GM23338 (cell line): ENCODE data around the gene PPM1N. TPM values are rescaled to one million over a fixed set of nuclear protein-coding genes. Genes with fewer than 3 reads are reported as not detected.

ENCODE experiments used
- ATAC-seq: fragments of 200-7000 bp; cut with Tn5 transposase; 3 replicates; pipeline ENCODE4 v1.9.1; 2020
- DNase-seq: peaks from one replicate; pipeline ENCODE4 v3.0.0-alpha.2; 2015; ENCODE audit warnings: low spot score
- H2AFZ ChIP-seq: fragments of 200-600 bp; sonication (generic); 2 replicates; pipeline ENCODE4 v1.8.0; 2016; ENCODE audit warnings: antibody characterized with exemption, mild to moderate bottlenecking, moderate library complexity
- H3F3A ChIP-seq: fragments of 200-600 bp; sonication (generic); replicated peaks from 2 replicates; pipeline ENCODE4 v1.8.0; 2017; ENCODE audit warnings: antibody characterized with exemption, mixed run types, low read depth
- H3K27ac ChIP-seq: fragments of 200-600 bp; sonication (generic); 2 replicates; pipeline ENCODE4 v1.6.1; 2016; ENCODE audit warnings: low read depth
- H3K27me3 ChIP-seq: fragments of 200-600 bp; sonication (generic); 2 replicates; pipeline ENCODE4 v1.8.0; 2016; ENCODE audit warnings: mild to moderate bottlenecking, mixed run types, moderate library complexity; ENCODE audit not compliant: insufficient read depth
- H3K36me3 ChIP-seq: fragments of 200-600 bp; sonication (generic); 2 replicates; pipeline ENCODE4 v1.8.0; 2016; ENCODE audit warnings: mild to moderate bottlenecking; ENCODE audit not compliant: insufficient read depth
- H3K4me1 ChIP-seq: fragments of 200-600 bp; sonication (generic); 2 replicates; pipeline ENCODE4 v1.8.0; 2016; ENCODE audit warnings: mild to moderate bottlenecking, moderate library complexity; ENCODE audit not compliant: insufficient read depth
- H3K4me2 ChIP-seq: fragments of 200-600 bp; sonication (generic); 2 replicates; pipeline ENCODE4 v1.7.1; 2017; ENCODE audit warnings: mixed run types
- H3K4me3 ChIP-seq: fragments of 200-600 bp; sonication (generic); 2 replicates; pipeline ENCODE4 v1.6.1; 2016; ENCODE audit warnings: mixed run types
- H3K79me2 ChIP-seq: fragments of 200-600 bp; sonication (generic); replicated peaks from 2 replicates; pipeline ENCODE4 v1.8.0; 2017; ENCODE audit warnings: mild to moderate bottlenecking; ENCODE audit not compliant: insufficient read depth
- H3K9me2 ChIP-seq: fragments of 200-600 bp; sonication (generic); 2 replicates; pipeline ENCODE4 v1.8.0; 2017; ENCODE audit not compliant: insufficient read depth
- H4K20me1 ChIP-seq: fragments of 200-600 bp; sonication (generic); replicated peaks from 2 replicates; pipeline ENCODE4 v1.8.0; 2017; ENCODE audit warnings: mild to moderate bottlenecking; ENCODE audit not compliant: insufficient read depth
- H3K27ac Mint-ChIP-seq: 2 replicates; pipeline ENCODE4 v1.8.0; 2020; ENCODE audit warnings: inconsistent platforms, mild to moderate bottlenecking, moderate library complexity, mixed read lengths
- H3K27me3 Mint-ChIP-seq: 3 replicates; pipeline ENCODE4 v1.8.0; 2022; ENCODE audit warnings: low read depth, mild to moderate bottlenecking, moderate library complexity, mixed read lengths, inconsistent platforms; ENCODE audit not compliant: insufficient read depth, poor library complexity
- H3K36me3 Mint-ChIP-seq: 3 replicates; pipeline ENCODE4 v1.8.0; 2021; ENCODE audit warnings: low read depth, mild to moderate bottlenecking, inconsistent platforms, moderate library complexity, mixed read lengths
- H3K4me1 Mint-ChIP-seq: 3 replicates; pipeline ENCODE4 v1.8.0; 2020; ENCODE audit warnings: mild to moderate bottlenecking, inconsistent platforms, mixed read lengths
- H3K4me3 Mint-ChIP-seq: 3 replicates; pipeline ENCODE4 v1.8.0; 2021; ENCODE audit warnings: moderate library complexity, mild to moderate bottlenecking, inconsistent platforms, mixed read lengths
- H3K9me3 Mint-ChIP-seq: 3 replicates; pipeline ENCODE4 v1.8.0; 2020; ENCODE audit warnings: moderate library complexity, mild to moderate bottlenecking, inconsistent platforms, mixed read lengths
- CREB1 ChIP-seq: fragments of 250-450 bp; sonication (Bioruptor Pico); IDR thresholded peaks from 2 replicates; pipeline ENCODE4 v1.5.0; 2020; ENCODE audit warnings: low read depth, mild to moderate bottlenecking, moderate library complexity
- EZH2 ChIP-seq: fragments of 200-600 bp; sonication (generic); IDR thresholded peaks from one replicate; pipeline ENCODE4 v1.8.0; 2017; ENCODE audit warnings: antibody characterized with exemption, mild to moderate bottlenecking, low read depth; ENCODE audit not compliant: unreplicated experiment
- EZH2phosphoT487 ChIP-seq: fragments of 200-600 bp; sonication (generic); IDR thresholded peaks from one replicate; pipeline ENCODE4 v1.8.1; 2018; ENCODE audit warnings: antibody characterized with exemption; ENCODE audit not compliant: unreplicated experiment
- JUNB ChIP-seq: IDR thresholded peaks from one replicate; pipeline ENCODE4 v1.6.1; 2016; ENCODE audit warnings: antibody characterized with exemption; ENCODE audit not compliant: unreplicated experiment
- NANOG ChIP-seq: IDR thresholded peaks from 2 replicates; pipeline ENCODE4 v1.6.1; 2016; ENCODE audit warnings: antibody characterized with exemption, borderline replicate concordance
- POLR2AphosphoS5 ChIP-seq: IDR thresholded peaks from 2 replicates; pipeline ENCODE4 v1.6.1; 2016; ENCODE audit warnings: antibody characterized with exemption, low read depth
- STAT1 ChIP-seq: IDR thresholded peaks from one replicate; pipeline ENCODE4 v1.6.1; 2016; ENCODE audit warnings: antibody characterized with exemption; ENCODE audit not compliant: unreplicated experiment
- ZNF114 ChIP-seq: fragments of 250-450 bp; sonication (Bioruptor Pico); IDR thresholded peaks from 2 replicates; pipeline ENCODE4 v1.5.0; 2020; ENCODE audit warnings: mild to moderate bottlenecking, moderate library complexity
- polyA plus RNA-seq: library from polyadenylated mRNA; unstranded; fragments of >200 nt; fragmentation: Nextera tagmentation; extraction: Ambion mirVana; gene quantifications from 2 replicates; pipeline ENCODE4 v1.2.1, GENCODE V29; 2016
- total RNA-seq: library from RNA; depleted of rRNA; stranded (reverse); fragments of >200 nt; shearing (Covaris generic); gene quantifications from 2 replicates; pipeline ENCODE4 v1.2.3, GENCODE V29; 2014
- TF ChIP-seq, protein P1 (sequence below): fragments of 250-450 bp; sonication (Bioruptor Pico); IDR thresholded peaks from 2 replicates; pipeline ENCODE4 v1.5.0; 2020; ENCODE audit warnings: mild to moderate bottlenecking, moderate library complexity
- TF ChIP-seq, protein P2 (sequence below): IDR thresholded peaks from 2 replicates; pipeline ENCODE4 v1.6.1; 2016; ENCODE audit warnings: antibody characterized with exemption

Gene PPM1N
- total and polyA plus RNA-seq, 2 experiments from 2014 or later: 15.2 to 25.1 TPM

DNA sequence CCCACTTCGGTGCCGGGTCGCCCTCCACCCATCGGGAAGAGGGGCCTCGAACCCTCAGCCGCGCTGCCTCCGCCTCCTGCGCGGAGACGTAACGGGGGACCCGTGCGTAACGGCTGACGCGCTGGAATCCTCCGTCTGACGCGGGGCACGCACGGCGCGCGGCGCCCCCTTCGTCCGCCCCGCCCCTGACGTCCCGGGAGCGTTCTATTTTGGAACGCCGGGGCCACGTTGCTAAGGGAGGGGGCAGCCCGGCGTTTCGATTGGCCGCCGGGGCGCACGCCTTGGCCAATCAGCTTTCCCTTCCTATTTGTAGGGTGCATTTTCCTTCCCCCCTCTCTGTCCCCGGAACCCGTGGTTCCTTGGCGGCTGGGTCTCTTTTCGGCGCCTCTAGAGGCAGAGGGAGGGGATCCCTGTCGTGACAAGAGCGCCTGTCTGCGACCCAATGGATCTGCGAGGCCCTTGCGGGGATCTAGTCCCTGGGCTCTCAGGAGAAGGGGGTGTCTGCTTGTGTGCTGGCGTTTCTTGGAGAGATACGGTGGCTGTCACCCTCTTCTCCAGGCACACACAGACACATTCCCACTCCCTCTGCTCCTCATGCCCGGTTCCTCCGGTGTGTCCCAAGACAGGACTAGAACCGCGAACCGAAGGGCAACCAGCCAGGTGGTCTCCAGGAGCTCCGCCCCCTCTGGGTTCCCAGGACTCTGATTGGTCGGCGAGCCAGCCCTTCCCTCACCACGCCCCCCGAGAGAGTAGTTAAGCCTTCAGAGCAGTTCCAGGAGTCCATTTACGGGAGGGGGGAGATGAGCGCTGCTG, 28.9 kb upstream of the PPM1N start:
- H3K27ac Mint-ChIP-seq: peak overlapping the region; percentile 98
- Histone ChIP-seq H3K4me2 (peak overlapping the region; percentile 98), H3K9me2 (no peaks in the 10 kb centered on the region), H3K36me3 (no peaks in the 10 kb centered on the region), H3K27ac (peak overlapping the region; percentile 97), H3K27me3 (peaks cover 58% of the 10 kb centered on the region), H3K4me3 (peak overlapping the region; percentile 95), H3K79me2 (no peaks in the 10 kb centered on the region), H3K4me1 (peaks cover 25% of the 10 kb centered on the region; the same call in 1 of the 2 replicates), H2AFZ (peak overlapping the region; percentile 93), H4K20me1 (no peaks in the 10 kb centered on the region), H3F3A (peaks cover 17% of the 10 kb centered on the region)
- H3K4me1 Mint-ChIP-seq: peaks cover 31% of the 10 kb centered on the region
- H3K9me3 Mint-ChIP-seq: no peaks in the 10 kb centered on the region
- H3K27me3 Mint-ChIP-seq: peaks cover 50% of the 10 kb centered on the region
- peak; percentile 77 for TF ChIP-seq POLR2AphosphoS5
- no peak for TF ChIP-seq NANOG
- no peak for TF ChIP-seq STAT1
- TF ChIP-seq CREB1 (CRISPR knock-in tag): peak; percentile 93
- peak; percentile 67 for ATAC-seq
- peak overlapping the region; percentile 87 for H3K4me3 Mint-ChIP-seq
- peak; percentile 96 for DNase-seq
- no peaks in the 10 kb centered on the region; the same call in 2 of the 3 replicates for H3K36me3 Mint-ChIP-seq

DNA sequence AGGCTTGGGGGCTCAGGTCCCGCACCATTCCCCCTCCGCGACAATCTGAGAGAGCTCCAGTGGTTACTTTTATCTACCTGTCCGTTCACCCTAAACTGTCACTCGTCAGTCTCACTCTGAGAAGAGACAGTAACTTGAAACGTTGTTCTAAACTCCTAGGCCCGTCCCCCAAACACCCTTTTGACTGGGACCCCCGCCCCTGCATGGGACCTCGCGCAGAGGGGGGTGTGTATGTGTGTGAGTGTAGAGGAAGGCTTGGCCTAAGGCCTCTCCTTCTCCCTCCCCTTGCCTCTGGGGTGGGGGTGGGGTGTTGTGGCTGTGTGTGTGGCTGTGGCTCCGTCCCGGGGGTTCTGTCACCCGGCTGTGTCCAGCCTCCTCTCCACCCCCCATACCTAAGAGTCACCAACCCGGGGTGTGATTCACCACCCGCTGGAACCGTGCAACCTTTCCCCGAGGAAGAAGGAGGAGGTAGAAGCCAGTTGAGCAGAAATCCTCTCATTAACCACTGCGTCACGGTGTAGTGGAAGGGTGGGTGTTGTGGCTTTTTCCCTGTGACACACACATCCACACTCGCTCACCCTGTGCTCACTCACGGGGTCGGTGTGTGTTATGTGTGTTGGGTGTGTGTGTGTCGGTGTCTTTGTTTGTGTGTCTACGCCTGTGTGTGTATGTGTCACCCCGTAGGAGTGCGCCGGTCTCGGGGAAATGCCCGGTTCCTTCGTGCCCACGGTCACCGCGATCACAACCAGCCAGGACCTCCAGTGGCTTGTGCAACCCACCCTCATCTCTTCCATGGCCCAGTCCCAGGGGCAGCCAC, 28.1 kb upstream of the PPM1N start:
- Histone ChIP-seq H3K36me3 (no peaks in the 10 kb centered on the region), H4K20me1 (no peaks in the 10 kb centered on the region), H3K27ac (no peak overlapping the region), H3K4me1 (peaks cover 25% of the 10 kb centered on the region; the same call in 1 of the 2 replicates), H3K4me2 (peak overlapping the region; percentile 96), H3F3A (peaks cover 17% of the 10 kb centered on the region), H3K4me3 (peak overlapping the region; percentile 95), H3K27me3 (peaks cover 62% of the 10 kb centered on the region), H3K9me2 (no peaks in the 10 kb centered on the region), H2AFZ (peak overlapping the region; percentile 38; the same call in 1 of the 2 replicates), H3K79me2 (no peaks in the 10 kb centered on the region)
- Mint-ChIP-seq H3K9me3 (no peaks in the 10 kb centered on the region), H3K27ac (peak overlapping the region; percentile 98), H3K4me3 (peak overlapping the region; percentile 87), H3K4me1 (peaks cover 34% of the 10 kb centered on the region), H3K27me3 (peaks cover 45% of the 10 kb centered on the region), H3K36me3 (no peaks in the 10 kb centered on the region; the same call in 2 of the 3 replicates)
- no peak for DNase-seq
- no peak for ATAC-seq
- TF ChIP-seq CREB1 (CRISPR knock-in tag): no peak
- TF ChIP-seq, protein P1, sequence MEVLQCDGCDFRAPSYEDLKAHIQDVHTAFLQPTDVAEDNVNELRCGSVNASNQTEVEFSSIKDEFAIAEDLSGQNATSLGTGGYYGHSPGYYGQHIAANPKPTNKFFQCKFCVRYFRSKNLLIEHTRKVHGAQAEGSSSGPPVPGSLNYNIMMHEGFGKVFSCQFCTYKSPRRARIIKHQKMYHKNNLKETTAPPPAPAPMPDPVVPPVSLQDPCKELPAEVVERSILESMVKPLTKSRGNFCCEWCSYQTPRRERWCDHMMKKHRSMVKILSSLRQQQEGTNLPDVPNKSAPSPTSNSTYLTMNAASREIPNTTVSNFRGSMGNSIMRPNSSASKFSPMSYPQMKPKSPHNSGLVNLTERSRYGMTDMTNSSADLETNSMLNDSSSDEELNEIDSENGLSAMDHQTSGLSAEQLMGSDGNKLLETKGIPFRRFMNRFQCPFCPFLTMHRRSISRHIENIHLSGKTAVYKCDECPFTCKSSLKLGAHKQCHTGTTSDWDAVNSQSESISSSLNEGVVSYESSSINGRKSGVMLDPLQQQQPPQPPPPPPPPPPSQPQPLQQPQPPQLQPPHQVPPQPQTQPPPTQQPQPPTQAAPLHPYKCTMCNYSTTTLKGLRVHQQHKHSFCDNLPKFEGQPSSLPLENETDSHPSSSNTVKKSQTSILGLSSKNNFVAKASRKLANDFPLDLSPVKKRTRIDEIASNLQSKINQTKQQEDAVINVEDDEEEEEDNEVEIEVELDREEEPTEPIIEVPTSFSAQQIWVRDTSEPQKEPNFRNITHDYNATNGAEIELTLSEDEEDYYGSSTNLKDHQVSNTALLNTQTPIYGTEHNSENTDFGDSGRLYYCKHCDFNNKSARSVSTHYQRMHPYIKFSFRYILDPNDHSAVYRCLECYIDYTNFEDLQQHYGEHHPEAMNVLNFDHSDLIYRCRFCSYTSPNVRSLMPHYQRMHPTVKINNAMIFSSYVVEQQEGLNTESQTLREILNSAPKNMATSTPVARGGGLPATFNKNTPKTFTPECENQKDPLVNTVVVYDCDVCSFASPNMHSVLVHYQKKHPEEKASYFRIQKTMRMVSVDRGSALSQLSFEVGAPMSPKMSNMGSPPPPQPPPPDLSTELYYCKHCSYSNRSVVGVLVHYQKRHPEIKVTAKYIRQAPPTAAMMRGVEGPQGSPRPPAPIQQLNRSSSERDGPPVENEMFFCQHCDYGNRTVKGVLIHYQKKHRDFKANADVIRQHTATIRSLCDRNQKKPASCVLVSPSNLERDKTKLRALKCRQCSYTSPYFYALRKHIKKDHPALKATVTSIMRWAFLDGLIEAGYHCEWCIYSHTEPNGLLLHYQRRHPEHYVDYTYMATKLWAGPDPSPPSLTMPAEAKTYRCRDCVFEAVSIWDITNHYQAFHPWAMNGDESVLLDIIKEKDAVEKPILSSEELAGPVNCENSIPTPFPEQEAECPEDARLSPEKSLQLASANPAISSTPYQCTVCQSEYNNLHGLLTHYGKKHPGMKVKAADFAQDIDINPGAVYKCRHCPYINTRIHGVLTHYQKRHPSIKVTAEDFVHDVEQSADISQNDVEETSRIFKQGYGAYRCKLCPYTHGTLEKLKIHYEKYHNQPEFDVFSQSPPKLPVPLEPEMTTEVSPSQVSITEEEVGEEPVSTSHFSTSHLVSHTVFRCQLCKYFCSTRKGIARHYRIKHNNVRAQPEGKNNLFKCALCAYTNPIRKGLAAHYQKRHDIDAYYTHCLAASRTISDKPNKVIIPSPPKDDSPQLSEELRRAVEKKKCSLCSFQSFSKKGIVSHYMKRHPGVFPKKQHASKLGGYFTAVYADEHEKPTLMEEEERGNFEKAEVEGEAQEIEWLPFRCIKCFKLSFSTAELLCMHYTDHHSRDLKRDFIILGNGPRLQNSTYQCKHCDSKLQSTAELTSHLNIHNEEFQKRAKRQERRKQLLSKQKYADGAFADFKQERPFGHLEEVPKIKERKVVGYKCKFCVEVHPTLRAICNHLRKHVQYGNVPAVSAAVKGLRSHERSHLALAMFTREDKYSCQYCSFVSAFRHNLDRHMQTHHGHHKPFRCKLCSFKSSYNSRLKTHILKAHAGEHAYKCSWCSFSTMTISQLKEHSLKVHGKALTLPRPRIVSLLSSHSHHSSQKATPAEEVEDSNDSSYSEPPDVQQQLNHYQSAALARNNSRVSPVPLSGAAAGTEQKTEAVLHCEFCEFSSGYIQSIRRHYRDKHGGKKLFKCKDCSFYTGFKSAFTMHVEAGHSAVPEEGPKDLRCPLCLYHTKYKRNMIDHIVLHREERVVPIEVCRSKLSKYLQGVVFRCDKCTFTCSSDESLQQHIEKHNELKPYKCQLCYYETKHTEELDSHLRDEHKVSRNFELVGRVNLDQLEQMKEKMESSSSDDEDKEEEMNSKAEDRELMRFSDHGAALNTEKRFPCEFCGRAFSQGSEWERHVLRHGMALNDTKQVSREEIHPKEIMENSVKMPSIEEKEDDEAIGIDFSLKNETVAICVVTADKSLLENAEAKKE (CRISPR knock-in tag): no peak
- no peak for TF ChIP-seq STAT1
- TF ChIP-seq EZH2: no peak
- no peak for TF ChIP-seq EZH2phosphoT487
- TF ChIP-seq ZNF114 (CRISPR knock-in tag): no peak
- TF ChIP-seq, protein P2, sequence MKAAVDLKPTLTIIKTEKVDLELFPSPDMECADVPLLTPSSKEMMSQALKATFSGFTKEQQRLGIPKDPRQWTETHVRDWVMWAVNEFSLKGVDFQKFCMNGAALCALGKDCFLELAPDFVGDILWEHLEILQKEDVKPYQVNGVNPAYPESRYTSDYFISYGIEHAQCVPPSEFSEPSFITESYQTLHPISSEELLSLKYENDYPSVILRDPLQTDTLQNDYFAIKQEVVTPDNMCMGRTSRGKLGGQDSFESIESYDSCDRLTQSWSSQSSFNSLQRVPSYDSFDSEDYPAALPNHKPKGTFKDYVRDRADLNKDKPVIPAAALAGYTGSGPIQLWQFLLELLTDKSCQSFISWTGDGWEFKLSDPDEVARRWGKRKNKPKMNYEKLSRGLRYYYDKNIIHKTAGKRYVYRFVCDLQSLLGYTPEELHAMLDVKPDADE: no peak
- TF ChIP-seq NANOG: no peak
- TF ChIP-seq JUNB: no peak
